Measurements from ENCODE around the gene DOCK1.

- TF ChIP-seq CTCF (IDR thresholded peaks at IDR 0.05 in 4 of 5, conservative IDR thresholded peaks at IDR 0.05 in 1 of 5) (no peak), POLR2A (IDR thresholded peaks at IDR 0.05) (no peak)
These were observed 452.0 kb downstream of the DOCK1 start for GRCh38 chr10:127357265-127357664.

All from gastrocnemius medialis (tissue), 4 donors.